Eye (tissue), 1 donor: ENCODE data around the gene KCNA10.

Source experiments
- DNase-seq: peaks from one replicate; pipeline ENCODE4 v3.0.0-alpha.2; 2015

The KCNA10 gene

DNA sequence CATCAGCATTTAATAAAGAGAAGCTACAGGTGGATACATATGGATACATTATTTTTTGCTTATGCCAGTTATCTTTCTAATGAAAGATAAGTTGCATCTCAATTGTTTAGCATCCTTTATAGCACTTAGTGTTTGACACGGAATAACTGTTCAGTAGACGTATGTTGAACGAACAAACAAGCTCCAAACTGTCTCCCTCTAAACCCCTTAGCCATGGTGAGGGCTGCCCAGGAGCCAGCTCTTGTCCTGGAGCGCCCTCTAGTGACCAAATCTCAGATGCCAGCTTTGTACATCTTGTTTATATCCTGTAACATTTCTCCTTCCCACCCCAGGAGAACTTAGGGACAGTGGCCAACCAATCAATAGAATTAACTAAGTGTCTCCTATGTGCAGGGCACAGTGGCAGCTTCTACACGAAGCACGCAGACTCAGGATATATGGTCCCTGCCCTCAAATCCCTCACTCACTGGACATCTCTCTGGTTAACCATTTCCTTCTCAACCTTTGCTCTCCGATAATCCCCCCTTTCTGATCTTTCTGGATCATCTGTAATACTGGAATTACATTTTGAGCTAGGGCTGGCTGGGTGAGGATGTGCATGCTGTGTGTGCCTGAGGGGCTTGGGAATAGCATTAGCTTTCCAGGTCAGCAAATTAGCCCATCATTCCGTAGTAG is 22.9 kb downstream of the KCNA10 start:
- peak; percentile 95 for DNase-seq

DNA sequence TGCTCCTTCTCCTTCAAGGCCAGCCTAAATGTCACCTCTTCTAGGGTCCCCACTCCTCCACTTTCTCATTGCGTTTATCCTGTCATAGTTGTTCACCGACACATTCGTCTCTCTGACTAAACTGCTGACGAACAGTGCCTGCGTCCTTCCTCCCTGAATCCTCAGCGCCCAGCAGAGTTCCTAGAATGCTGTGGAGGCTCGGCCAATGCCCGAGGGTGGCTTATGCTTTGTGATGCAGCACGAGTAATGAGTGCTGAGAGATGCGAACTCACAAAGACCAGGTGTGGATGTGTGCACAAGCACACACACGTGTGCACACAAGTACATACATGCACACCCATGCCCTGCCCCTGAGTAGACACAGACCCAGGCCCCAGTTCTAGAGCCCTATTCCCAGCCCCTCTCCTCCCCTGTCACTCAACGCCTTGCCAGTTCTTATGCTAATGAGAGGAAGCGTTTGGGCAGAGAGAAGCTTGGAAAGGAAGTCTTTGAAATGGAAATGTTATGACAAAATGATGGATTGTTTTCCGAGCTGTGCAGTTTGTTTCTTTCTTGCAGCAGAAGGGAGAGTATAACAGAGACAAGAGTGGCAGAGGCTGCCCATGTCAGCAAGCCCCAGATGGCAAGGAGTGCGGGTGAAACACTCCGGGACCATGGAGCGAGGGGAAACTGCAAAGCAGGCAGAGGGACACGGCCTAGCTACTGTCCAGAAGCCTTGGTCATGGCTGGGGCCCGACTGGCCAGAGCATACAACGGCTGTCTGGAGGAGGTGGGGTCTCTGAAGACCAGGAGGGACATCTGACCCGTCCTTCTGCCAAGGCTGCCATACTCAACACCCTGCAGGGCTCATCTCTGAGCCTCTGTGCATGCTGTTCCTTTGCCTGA is 24.2 kb downstream of the KCNA10 start:
- DNase-seq: no peak

DNA sequence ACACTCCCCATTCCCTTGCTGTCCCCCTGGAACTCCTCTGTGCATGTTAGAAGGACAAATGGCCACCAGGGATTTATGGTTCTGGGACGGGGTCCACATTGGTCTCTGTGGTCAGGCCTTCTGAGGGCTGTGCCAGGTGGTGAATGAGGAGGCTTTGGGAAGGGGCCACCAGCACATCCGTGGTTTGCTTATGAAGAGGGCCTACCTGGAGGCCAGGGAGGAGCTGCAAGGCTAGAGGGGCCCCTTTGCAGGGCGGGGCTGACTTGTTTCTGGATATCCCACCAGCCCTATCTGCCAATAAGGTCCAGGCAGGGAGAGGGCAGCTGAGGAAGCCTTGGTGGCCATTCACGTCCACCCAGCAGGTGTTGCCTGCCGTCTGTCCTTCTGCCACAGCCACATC is 24.9 kb downstream of the KCNA10 start:
- DNase-seq: no peak

DNA sequence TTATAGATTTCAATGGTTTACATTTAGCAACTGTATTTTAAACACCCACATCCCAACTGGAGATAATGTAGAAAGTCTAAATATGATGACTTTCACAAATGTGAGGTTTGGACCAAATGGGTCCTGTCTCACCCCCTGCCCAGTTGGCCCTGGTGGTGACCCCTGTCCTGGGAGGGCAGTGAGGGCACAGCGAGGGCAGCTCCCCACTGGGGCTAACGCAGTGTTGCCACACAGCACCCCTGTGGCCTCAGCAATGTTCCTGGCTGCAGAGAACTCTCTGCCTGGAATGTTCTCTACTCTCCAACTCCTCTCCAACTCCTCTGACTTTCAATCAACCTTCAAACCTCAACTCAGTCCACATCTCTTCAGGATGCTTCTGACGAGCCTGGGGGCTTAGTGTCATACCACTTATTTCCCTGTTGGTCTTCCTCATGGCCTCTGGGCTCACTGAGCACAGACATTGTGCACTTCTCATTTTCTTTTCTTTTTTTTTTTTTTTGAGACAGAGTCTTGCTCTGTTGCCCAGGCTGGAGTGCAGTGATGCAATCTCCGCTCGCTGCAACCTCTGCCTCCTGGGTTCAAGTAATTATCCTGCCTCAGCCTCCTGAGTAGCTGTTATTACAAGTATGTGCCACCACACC is 25.8 kb downstream of the KCNA10 start:
- no peak for DNase-seq

DNA sequence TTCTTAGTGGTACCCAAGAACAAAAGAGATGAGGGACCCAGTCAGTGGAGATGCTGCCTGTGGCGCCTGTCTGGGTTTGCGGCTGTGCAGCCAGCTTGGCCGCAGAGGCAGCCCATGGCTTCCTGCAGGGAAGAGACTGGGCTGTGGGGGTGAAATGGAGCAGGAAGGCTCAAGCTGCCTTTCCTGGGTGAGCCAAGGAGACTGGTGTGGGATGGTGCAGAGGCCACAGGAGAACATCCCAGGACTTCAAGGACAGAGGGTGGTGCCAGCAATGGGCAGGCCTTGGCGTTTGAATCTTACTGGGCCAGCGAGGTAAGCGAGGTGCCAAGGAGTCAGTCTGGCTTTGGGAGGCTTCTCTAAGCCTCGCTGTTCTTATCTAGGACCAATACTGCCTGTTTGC is 26.4 kb downstream of the KCNA10 start:
- no peak for DNase-seq

DNA sequence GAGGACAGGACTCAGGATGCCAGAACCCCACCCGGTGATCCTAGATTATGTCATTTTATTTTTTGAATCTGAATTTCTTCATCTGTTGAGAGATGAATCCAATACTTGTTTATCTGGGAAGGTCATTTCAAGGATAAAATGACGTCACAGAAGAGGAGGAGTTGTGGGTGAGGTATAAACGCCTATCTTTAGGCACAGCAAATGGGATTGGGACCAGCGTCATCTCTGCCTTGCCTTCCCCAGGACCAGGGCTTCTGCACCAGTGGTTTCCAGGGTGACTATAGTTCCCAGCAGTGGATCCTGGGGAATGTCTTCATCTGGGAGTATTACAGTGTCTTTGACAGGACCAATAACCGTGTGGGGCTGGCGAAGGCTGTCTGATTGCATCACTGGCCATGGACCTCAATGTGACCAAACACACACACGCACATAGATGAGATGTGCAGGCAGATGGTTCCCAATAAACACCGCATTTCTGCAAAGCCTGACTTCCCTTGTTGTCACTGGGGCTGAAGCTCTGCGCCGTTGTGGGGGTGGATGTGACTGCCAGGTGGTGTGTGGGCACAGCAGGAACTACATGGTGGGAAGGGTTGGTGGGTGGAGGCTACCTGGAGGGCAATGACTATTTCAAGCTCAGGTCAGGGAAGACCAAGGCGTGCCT is 28.1 kb downstream of the KCNA10 start:
- DNase-seq: no peak

DNA sequence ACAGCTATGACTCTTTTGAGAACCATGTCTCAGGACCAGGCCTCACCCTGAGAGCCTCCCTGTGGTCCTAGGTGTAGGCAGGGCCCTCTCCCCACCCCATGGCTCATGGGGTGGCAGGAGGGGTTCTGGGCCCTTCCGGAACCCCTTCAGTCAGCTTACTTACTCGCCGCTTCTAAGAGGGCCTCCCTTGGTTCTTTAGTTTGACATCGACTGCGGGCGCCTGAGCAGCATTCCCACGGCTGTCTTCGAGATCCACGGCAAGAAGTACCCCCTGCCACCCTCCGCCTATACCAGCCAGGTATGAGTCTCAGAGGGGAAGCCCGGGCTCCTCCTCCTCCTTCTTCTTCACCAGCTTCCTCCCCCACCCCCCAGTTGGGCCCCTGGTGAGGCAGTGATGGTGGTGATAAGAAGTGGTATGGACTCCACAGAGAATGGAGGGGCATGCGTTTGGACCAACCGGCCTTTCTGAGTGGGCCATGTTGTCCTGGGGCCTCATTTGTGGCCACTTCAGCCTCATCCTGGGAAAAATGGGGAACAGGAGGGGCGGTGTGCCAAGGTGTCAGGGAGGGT is 28.9 kb downstream of the KCNA10 start:
- DNase-seq: no peak

DNA sequence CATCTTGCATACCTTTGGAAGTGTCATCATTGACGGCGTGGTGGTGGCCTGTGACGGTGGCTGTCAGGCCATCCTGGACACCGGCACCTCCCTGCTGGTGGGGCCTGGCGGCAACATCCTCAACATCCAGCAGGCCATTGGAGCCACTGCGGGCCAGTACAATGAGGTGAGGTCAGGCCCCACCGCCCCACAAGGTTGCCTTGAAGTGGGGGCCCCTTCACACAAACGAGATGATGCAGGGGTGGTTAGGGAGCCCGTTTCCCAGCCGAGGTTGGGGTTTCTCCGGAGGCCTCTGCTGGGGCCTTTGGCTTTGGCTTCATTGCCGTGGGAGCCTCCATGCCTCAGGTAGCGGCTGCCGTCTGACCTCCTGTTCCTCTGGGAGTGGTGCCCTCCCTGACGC is 29.6 kb downstream of the KCNA10 start:
- DNase-seq: no peak

DNA sequence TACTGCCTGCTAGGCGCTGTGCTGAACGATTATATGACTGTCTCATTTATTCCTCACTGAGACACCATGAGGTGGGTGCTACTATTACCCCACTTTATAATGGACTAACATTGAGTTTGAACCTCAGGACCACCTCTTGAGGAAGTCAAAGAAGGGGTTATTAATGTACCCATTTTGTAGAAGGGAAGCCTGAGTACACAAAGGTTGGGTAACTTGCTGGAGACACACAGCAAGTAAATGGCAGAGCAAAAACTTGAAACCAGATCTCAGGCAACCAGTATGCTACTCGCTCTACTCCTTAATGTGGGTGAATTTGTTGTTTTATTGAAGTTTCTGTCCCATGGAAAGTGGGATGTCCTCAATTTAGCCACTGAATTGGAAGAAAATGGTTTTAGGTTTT is 30.1 kb downstream of the KCNA10 start:
- DNase-seq: no peak

DNA sequence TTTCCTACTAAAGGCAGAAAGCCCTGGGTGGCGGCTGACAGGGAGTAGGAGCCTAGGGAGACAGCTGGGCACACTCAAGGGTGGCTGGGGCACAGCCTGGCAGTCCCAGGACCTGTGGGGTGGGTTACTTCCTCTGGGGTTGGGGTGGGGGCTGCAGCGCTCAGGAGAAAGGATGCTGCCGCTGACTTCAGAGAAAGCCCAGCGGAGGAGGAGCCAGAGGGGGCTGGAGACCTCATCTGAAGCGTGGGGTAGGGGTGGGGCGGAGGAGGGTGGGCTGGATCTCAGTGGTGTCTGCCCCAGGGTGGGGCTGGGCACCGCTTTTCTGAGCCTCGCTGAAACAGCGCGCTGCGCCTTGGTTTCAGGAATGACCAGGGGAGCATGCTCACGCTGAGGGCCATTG is 30.8 kb downstream of the KCNA10 start:
- DNase-seq: no peak

DNA sequence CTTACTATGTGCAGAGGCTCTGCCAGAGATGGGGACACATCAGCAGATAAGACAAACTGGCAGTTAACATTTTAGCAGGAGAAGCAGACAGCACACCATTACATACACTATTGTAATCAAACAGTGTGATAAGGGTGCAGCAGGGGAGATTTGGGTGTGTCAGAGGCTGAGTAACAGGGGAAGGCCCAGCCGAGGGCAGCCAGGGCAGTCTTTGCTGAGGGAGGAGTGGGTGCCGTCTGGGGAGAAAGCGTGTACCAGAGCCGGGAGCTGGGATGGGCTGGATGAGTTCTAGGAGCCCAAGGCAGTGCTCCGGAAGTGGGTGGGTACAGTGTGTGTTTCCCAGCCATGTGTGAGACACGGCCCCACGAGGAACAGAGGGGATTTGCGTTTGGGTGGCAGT is 31.2 kb downstream of the KCNA10 start:
- no peak for DNase-seq

DNA sequence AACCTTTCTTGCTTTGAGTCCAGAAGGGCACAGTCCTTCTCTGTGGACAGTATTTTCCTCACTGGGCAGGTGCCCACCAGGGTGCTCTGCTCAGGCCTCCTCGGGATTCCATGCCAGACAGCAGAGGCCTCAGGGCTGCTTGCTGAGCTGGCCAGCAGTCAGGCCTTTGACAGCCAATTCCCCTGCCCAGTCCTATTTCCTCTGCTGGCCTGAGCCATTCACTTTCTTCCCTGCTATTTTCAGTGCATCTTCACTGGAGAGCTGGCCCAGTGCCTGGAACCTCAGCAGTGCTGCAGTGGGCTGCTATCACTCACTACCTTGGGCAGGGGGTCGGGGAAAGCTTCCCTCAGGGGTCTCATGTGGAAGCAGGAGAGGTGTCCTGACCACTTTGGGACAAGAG is 33.2 kb downstream of the KCNA10 start:
- DNase-seq: no peak

DNA sequence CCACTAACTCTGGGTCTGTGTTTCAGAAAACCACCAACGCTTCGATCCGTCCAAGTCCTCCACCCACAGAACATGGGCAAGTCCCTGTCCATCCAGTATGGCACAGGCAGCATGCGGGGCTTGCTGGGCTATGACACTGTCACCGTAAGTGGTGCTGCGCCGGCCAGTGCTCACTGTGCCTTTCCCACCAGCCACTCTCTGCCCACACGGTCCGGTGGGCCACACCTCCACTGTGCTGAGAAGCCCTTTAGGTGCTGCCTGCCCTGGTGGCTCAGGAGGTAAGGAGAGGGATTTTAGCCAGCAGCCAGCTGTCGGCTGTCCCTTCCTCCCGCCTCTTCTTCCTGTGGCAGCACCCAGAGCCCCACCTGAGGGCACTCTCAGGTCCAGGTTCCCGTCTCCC is 34.2 kb downstream of the KCNA10 start:
- no peak for DNase-seq

DNA sequence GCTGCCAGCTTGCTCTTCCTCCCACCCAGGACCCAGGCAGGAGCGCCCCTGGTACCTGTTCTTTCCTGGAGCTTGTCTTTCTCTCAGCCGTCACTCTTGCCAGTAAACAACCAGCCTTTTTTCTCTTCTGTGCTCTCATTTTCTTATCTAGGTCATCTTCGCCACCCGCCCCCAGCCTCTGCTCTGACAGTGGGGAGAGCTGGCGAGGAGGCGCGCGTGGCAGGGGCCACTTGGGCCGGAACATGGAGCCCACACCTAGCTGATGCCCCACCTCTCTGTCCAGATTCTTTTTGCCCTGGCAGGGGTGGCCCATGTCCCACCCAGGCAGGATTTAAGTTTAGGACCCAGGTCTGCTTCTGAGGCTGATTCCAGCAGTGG is 35.7 kb downstream of the KCNA10 start:
- no peak for DNase-seq

DNA sequence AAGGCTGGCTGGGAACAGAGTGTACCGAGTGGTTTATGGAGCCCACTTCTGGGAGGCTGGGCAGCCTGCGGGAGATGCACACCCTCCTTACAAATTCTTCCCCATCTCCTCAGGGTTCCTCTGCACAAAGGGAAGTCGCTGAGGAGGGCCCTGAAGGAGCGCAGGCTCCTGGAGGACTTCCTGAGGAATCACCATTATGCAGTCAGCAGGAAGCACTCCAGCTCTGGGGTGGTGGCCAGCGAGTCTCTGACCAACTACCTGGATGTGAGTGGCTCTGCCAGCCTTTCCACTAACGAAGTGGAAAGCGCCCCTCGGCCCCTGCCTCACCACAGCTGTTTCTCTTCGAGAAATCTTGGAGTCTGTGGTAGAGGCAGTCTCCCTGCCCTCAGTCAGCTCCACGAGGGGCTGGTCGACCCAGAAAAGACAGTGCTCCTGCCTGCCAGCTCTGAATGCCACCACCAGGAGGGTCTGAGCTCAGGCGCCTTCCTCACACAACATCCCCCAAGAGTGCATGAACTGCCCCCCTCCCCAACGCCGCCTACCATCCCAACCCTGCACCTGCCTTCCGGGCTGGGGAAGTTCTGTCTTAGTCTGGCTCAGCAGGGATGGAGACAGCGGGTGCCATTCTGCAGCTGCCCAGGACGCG is 36.2 kb downstream of the KCNA10 start:
- DNase-seq: peak; percentile 21

DNA sequence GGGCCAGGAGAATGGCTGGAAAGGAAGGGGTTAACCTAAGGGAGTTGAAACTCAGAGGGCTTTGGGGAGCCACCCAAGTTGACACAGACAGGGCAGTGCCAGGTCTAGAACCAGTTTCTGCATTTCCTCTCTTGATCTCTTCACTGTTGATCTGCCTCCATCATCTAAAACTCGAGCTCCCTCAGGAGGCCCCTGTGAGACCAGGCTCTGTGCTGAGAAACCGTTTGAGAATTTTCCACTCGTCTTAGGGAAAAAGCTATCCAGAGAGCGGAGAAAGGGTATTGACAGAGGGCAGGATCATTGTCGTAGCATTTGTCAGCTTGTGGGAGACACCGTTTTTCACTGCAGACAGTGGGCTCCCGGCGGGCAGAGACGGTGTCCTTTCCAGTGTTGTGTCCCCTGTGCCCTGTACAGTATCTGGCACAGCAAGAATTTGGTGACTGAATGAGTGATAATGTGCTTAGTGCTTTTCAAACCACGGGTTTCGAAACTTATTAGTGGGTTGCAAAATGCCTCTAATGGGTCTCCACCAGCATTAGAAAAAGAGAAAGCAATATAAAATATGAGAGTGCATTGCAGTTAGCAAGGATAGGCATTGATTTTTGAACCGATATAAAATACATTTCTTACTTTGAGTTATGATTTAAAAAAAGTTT is 36.9 kb downstream of the KCNA10 start:
- DNase-seq: no peak

DNA sequence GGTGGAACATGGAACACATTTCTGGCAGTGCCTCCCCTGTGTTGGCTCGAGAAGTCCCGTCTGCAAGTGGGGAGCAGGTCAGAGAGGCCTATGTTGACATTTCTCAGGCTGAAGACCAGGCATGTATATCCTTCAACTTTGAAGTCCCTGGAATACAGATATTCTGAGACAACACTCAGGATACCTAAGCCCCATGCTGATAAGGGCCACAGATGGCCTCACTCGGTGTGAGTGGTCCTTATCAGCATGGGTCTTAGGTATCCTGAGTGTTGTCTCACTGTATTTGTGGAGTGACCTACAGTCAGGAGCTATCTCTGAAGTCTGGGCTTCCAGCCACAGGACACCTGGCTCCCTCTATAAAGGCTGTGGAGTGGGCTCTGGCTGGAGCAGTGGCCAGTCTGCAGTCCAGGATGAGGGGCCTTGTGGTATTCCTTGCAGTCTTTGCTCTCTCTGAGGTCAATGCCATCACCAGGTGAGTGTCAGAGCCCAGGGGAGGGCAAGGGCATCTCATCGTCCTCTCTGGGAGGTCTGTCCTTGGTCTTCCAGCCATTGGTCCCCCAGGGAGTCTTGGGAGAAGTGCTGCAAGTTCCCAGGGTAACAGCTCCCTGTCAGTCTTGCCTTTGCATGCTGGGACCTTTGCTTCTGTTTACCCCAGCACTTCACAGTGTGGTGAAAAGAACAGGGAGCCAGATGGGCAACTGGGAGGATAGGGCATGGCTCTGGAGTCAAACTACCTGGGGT is 38.4 kb downstream of the KCNA10 start:
- DNase-seq: no peak

DNA sequence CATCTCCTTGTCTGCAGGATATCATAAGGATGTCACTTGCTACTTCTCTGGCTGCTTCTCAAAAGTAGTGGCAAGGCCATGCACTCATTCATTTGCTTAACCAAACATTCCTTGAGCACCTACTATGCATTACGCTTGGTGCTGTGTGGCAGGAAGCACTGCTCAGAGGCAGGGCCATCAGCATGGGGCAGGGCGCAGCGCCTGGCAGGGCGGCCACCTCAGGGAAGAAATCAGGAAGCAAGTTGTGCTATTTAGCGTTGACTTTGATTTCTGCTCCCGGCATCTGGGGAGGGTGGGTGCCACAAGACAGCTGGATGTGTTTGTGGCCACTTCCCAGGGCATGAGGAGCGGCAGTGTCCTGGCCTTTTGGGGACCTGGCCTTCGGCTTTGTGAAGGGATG is 40.1 kb downstream of the KCNA10 start:
- DNase-seq: no peak

DNA sequence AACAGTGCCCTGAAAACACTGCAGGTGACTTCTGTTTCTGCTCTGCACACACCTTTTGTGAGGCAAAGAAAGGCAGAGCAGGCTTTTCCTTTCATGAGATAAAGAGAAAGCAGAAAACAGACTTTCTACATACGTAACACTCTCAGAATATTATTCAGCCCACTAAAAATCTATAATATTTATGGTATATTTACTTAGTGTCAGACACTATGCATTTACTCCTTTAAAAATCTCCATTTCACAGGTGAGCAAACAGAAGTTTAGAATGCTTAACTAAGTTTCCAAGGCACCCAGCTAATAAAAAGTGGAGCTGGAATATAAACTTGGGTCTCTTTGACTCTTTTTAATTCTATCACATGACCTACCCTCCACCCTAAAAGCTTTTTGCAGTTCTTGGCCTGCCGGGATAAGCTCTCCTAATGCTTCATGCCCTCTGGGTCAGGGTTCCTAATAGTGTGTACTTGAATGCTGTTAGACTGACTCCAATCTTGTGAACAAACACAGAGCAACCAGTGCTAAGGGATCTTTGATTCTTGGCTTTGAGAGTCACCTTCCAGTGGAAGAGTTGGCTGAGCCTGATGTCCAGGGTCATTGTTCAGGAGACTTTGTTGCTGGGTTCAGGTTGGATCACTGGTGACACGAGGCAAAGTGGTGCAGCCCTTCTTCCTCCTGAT is 40.9 kb downstream of the KCNA10 start:
- DNase-seq: no peak

DNA sequence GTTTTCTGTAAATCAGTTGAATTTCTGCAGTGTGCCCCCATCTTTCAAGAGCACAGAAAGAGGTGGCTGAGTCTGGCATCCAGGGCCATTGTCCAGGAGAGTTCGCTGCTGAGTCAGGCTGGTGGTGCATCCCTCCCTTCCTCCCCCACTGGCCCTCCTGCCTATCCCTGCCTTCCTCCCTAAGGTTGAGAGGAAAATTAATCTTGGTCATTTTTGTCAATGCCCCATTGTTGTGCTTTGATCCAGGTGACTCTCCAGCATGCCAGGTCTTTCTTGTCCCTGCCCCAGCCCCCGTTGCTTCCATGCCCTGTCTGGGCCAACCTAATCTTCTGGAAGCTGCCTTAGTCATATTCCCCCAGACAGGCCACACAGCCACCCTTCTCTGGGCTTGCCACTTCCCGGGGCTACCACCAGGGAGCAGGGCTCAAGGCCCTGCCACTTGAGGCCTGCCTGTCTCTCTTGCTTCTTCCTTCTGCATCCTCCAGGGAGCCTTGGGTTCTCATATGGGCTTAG is 41.5 kb downstream of the KCNA10 start:
- no peak for DNase-seq

DNA sequence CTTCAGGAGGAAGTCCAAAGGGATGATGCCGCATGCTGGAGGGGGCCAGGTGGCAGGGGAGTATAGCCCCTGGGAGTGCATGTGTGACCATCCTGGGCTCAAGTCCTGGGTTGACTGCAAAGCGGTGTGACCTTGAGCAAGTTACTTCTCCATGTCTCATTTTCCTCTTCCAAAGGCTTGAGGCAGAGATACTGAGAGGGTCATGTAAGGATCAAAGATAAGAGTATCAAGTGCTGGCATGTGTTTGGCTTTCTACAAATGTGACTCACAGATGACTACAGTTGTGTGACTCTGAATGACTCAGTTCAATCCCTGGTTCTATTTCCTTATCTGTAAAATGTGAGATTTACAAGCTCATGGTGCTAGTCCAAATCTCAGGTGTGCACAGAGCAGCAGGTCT is 41.9 kb downstream of the KCNA10 start:
- DNase-seq: no peak
